ENCODE results near the gene FBLN5. TPM values are rescaled to one million over a fixed set of nuclear protein-coding genes. Genes with fewer than 3 reads are reported as not detected.

The FBLN5 gene
- total and polyA plus RNA-seq, 11 donors, result 26.0 to 129 (median 40.3) TPM

DNA sequence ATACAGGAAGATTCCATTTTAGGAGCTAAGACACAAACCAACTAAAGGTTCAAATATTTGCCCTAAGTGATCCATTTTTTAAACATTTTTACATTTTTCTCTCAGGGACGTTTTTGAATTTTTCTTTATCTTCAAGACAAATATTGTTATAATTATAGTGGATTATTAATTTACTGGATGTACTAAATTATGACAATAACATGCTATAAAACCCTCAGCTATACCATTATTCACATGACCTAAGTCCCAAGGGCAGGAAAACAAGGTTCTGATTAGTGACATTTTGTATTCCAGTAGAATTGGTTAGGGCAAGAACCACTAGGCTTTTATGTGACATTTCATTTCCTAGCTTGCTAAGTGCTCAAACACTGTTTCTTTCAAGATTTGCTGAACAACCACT, 16.5 kb upstream of the FBLN5 start:
- H3K27me3 ChIP-seq, result no peaks in the 10 kb centered on the region
- no peak overlapping the region for H3K27ac ChIP-seq
- peaks cover 0 to 27% (median 11%) of the 10 kb centered on the region in 9 donors for H3K36me3 ChIP-seq
- H3K4me3 ChIP-seq, result no peak overlapping the region
- TF ChIP-seq POLR2A (IDR thresholded peaks at IDR 0.05) (no peak), CTCF (IDR thresholded peaks at IDR 0.05) (no peak)
- ATAC-seq, result no peak
- DNase-seq, result no peak
- 68 to 76% (median 72%) methylated on average over 1 of the region's 1 CpG for WGBS, 4 donors
- intact Hi-C loops (cut with DNase I), result no loop called here
- no peaks in the 10 kb centered on the region for H3K9me3 ChIP-seq
- H3K4me1 ChIP-seq, result no peaks in the 10 kb centered on the region

- ATAC-seq (peak in 1 of 4 donors; percentile 66), DNase-seq (no peak)
- H3K27me3 ChIP-seq, result no peaks in the 10 kb centered on the region
- peaks cover 0 to 21% (median 6%) of the 10 kb centered on the region in 9 donors for H3K36me3 ChIP-seq
- no peak overlapping the region for H3K4me3 ChIP-seq
- TF ChIP-seq POLR2A (IDR thresholded peaks at IDR 0.05), result no peak
- no peak for TF ChIP-seq CTCF (IDR thresholded peaks at IDR 0.05)
- intact Hi-C loops (cut with DNase I), result no loop called here
- H3K9me3 ChIP-seq, result no peaks in the 10 kb centered on the region
- no peaks in the 10 kb centered on the region for H3K4me1 ChIP-seq
- no peak overlapping the region for H3K27ac ChIP-seq
- 69 to 78% (median 74%) methylated on average over 6 of the region's 6 CpGs for WGBS, 4 donors
Measured at GRCh38 chr14:91963465-91963864, 16.0 kb upstream of the FBLN5 start.

DNA sequence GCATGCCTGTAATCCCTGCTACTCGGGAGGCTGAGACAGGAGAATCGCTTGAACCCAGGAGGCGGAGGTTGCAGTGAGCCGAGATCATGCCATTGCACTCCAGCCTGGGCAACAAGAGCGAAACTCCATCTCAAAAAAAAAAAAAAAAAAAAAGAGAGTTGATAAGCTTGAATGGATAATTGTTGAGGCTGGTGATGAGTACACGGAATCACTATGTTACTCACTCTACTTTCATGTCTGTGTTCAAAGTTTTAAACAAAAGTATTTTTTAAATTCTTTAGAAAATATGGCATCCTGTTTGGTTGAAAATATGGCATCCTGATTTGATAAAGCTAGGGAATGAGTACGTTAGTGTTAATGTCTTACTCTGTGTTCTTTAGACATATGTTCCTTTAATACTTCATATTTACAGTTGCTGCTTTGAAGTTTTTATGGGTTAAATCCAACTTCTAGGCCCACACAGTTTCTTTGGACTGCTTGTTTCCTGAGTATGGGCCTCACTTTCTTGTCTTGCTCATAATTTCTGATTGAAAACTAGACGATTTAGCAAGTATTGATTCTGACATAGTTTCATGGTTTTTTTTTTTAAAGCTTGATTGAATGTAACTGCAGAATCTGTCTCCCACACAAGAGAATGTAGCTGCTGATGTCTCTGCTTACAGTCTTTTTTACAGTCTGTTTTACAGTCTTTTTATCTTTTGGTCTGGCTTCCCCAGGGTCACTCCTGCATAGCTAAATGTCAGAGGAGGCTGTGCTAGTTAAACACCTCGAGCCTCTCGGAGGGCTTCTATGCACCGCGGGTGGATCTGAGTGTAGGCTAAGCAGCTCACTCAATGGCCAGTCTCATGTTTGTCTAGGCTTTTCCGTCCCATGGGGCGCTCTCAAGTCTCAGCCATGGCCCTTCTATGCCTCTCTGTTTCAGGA, 14.1 kb upstream of the FBLN5 start:
- no peak for TF ChIP-seq CTCF (IDR thresholded peaks at IDR 0.05)
- no peak for TF ChIP-seq POLR2A (IDR thresholded peaks at IDR 0.05)
- Histone ChIP-seq H3K4me1 (no peaks in the 10 kb centered on the region), H3K27ac (no peak overlapping the region), H3K4me3 (no peak overlapping the region), H3K36me3 (peaks cover 0 to 4% (median 0%) of the 10 kb centered on the region in 9 donors), H3K27me3 (peaks cover 0 to 6% (median 0%) of the 10 kb centered on the region in 9 donors), H3K9me3 (no peaks in the 10 kb centered on the region)
- WGBS, 4 donors, result 73 to 81% (median 75%) methylated on average over 13 to 14 of the region's 14 CpGs
- ATAC-seq (no peak), DNase-seq (no peak)
- intact Hi-C loops (cut with DNase I), result no loop called here

DNA sequence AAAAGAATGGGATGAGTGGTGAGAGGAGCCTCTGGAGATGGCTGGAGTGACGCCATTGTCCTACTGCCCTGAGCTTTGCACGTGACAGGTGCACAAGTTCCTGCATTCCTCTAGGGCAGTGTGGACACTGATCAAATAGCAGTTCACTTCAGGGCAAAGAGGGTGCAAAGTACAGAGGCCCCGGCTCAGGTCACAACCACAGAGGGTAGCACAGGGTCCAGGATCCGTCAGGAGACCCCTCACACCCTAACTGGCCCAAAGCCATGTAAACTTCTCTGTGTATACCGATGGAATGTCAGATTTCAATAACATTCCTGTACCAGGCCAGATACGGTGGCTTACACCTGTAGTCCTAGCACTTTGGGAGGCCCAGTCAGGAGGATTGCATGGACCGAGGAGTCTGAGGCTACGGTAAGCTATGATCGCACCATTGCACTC, 10.4 kb upstream of the FBLN5 start:
- ATAC-seq, result no peak
- WGBS, 4 donors, result 85 to 87% (median 86%) methylated on average over 9 of the region's 9 CpGs
- intact Hi-C loops (cut with DNase I), result no loop called here

More for the DNA sequence above, 10.4 kb upstream of the FBLN5 start:
- Histone ChIP-seq H3K4me3 (no peak overlapping the region), H3K27me3 (peaks cover 0 to 6% (median 0%) of the 10 kb centered on the region in 9 donors), H3K36me3 (no peaks in the 10 kb centered on the region), H3K9me3 (no peaks in the 10 kb centered on the region), H3K27ac (no peak overlapping the region), H3K4me1 (no peaks in the 10 kb centered on the region)
- TF ChIP-seq POLR2A (IDR thresholded peaks at IDR 0.05), result no peak
- no peak for TF ChIP-seq CTCF (IDR thresholded peaks at IDR 0.05)
- DNase-seq, result no peak
